Endometrial microvascular endothelial cells (primary cell): ENCODE data around the gene ZNF428. TPM values are rescaled to one million over a fixed set of nuclear protein-coding genes. Genes with fewer than 3 reads are reported as not detected.

Experiments
- in situ Hi-C: cut with HindIII; loops from 2 replicates; pipeline ENCODE4 v1.10.0; 2017; ENCODE audit warnings: low sequenced_read_pairs, low pct_unique_long_range_greater_than_20kb; ENCODE audit errors: inconsistent ontology term
- total RNA-seq: library from RNA; depleted of rRNA; stranded (reverse); fragments of >200 nt; gene quantifications from one replicate; pipeline ENCODE4 v1.2.3, GENCODE V29; 2015; ENCODE audit errors: inconsistent ontology term

Gene ZNF428
- total RNA-seq, 1 donor from 2014 or later, result 62.4 TPM

- in situ Hi-C loops, result no loop called here
These were observed 44.1 kb downstream of the ZNF428 start, which contains the start of the genes PINLYP and XRCC1 for GRCh38 chr19:43575156-43575950. Gene PINLYP, plus strand, starts transcription at chr19:43575801. Its CDS starts 1,391 bp downstream, at chr19:43577192. Gene XRCC1, minus strand, starts transcription at chr19:43575527. Its CDS starts 69 bp downstream, at chr19:43575458.

GRCh38 chr19:43574424-43575155 lies 44.8 kb downstream of the ZNF428 start:
- in situ Hi-C loops, result no loop called here

GRCh38 chr19:43572171-43572588 lies 47.2 kb downstream of the ZNF428 start:
- in situ Hi-C loops, result no loop called here

GRCh38 chr19:43570174-43570791 lies 49.1 kb downstream of the ZNF428 start:
- in situ Hi-C loops, result no loop called here

- in situ Hi-C loops, result no loop called here
These were observed 49.8 kb downstream of the ZNF428 start for GRCh38 chr19:43569657-43570056.

GRCh38 chr19:43564800-43565199 lies 54.6 kb downstream of the ZNF428 start:
- in situ Hi-C loops, result no loop called here

- in situ Hi-C loops, result no loop called here
These were observed 55.5 kb downstream of the ZNF428 start for GRCh38 chr19:43563816-43564457.

- in situ Hi-C loops, result no loop called here
These were observed 56.7 kb downstream of the ZNF428 start for GRCh38 chr19:43562698-43563241.

- in situ Hi-C loops, result no loop called here
These were observed 57.2 kb downstream of the ZNF428 start for GRCh38 chr19:43562226-43562697.

GRCh38 chr19:43561139-43561970 lies 58.1 kb downstream of the ZNF428 start:
- in situ Hi-C loops, result no loop called here

GRCh38 chr19:43560687-43561086 lies 58.7 kb downstream of the ZNF428 start:
- in situ Hi-C loops, result no loop called here

Other genes with a start within 250 kb of the ZNF428 start
- not detected for gene TEX101, start 204.7 kb downstream of the ZNF428 start, total RNA-seq
- not detected for gene LYPD3, start 154.0 kb downstream of the ZNF428 start, total RNA-seq
- 4.4 TPM for gene PHLDB3, start 114.9 kb downstream of the ZNF428 start, total RNA-seq
- 52.6 TPM for gene ETHE1, start 92.4 kb downstream of the ZNF428 start, total RNA-seq
- not detected for gene ZNF575, start 86.4 kb downstream of the ZNF428 start, total RNA-seq
- 51.9 TPM for gene XRCC1, start 44.1 kb downstream of the ZNF428 start, total RNA-seq
- gene PINLYP, start 43.8 kb downstream of the ZNF428 start, total RNA-seq, result 1.9 TPM
- 15.0 TPM for gene IRGQ, start 23.5 kb downstream of the ZNF428 start, total RNA-seq
- 22.5 TPM for gene ZNF576, start 23.0 kb downstream of the ZNF428 start, total RNA-seq
- gene SRRM5, start 7.5 kb downstream of the ZNF428 start, total RNA-seq, result not detected
- gene CADM4, start 20.2 kb upstream of the ZNF428 start, total RNA-seq, result 0.19 TPM
- gene PLAUR, start 50.5 kb upstream of the ZNF428 start, total RNA-seq, result 245 TPM
- not detected for gene IRGC, start 96.4 kb upstream of the ZNF428 start, total RNA-seq
- gene SMG9, start 135.3 kb upstream of the ZNF428 start, total RNA-seq, result 13.9 TPM
- gene KCNN4, start 161.3 kb upstream of the ZNF428 start, total RNA-seq, result 17.4 TPM
- 0.09 TPM for gene LYPD5, start 182.8 kb upstream of the ZNF428 start, total RNA-seq
- 1.6 TPM for gene ZNF283, start 207.7 kb upstream of the ZNF428 start, total RNA-seq